Neutrophil (primary cell): Measurements from ENCODE around the gene SMAP2.

Experiments used
- H3K27ac ChIP-seq: fragments of 200-600 bp; sonication (generic); 2 replicates; pipeline ENCODE4 v1.5.1; 2016; ENCODE audit warnings: mild to moderate bottlenecking, moderate library complexity
- H3K27me3 ChIP-seq: fragments of 200-600 bp; sonication (generic); 2 replicates; pipeline ENCODE4 v1.6.0; 2016; ENCODE audit warnings: mild to moderate bottlenecking
- H3K36me3 ChIP-seq: fragments of 200-600 bp; sonication (generic); 2 replicates; pipeline ENCODE4 v1.5.1; 2017
- H3K4me1 ChIP-seq, 2 experiments: fragments of 200-600 bp in 1 of 2; sonication (generic) in 1 of 2; 1 replicate in 1 of 2; 2 replicates in 1 of 2; pipeline versions ENCODE4 v1.5.1 to v1.6.1; 2013 to 2016; ENCODE audit warnings: low read depth in 1 of 2, low read length in 1 of 2, mild to moderate bottlenecking in 1 of 2, moderate library complexity in 1 of 2; ENCODE audit not compliant: control insufficient read depth in 1 of 2, insufficient read depth in 1 of 2
- H3K4me3 ChIP-seq, 2 experiments: fragments of 200-600 bp in 1 of 2; sonication (generic) in 1 of 2; 1 replicate in 1 of 2; 2 replicates in 1 of 2; pipeline ENCODE4 v1.5.1; 2013 to 2016; ENCODE audit warnings: low read depth in 1 of 2, low read length in 1 of 2, mild to moderate bottlenecking in 1 of 2, moderate library complexity in 1 of 2
- H3K9me3 ChIP-seq: fragments of 200-600 bp; sonication (generic); 2 replicates; pipeline ENCODE4 v1.5.1; 2016
- CTCF ChIP-seq: fragments of 200-600 bp; sonication (generic); IDR thresholded peaks from 2 replicates; pipeline ENCODE4 v1.5.1; 2016; ENCODE audit warnings: antibody characterized with exemption

Gene SMAP2

DNA sequence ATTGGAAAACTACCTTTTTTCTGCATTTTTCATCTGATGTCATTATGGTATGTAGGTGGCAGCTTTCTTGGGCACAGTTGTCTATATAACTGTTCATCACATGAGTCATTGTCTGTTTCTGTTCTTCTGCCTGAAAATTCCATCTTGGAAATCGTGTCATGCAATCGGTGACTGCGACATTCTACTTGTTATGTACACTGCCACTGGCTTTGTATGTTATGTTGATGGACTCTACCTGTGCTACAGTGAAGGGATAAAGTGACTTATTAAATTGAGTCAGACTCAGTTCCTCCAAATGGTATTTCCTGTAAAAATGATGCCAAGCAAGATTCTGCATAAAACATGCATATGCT, 8.6 kb downstream of the SMAP2 start:
- H3K4me3 ChIP-seq, result peak overlapping the region; percentile 48 to 57
- H3K9me3 ChIP-seq, result no peaks in the 10 kb centered on the region
- peak overlapping the region; percentile 92 for H3K27ac ChIP-seq
- no peak for TF ChIP-seq CTCF
- no peaks in the 10 kb centered on the region for H3K27me3 ChIP-seq
- peaks cover 91 to 100% of the 10 kb centered on the region in 2 experiments for H3K4me1 ChIP-seq
- peaks cover 54% of the 10 kb centered on the region for H3K36me3 ChIP-seq

GRCh38 chr1:40382601-40383000, 9.1 kb downstream of the SMAP2 start:
- no peaks in the 10 kb centered on the region for H3K27me3 ChIP-seq
- H3K4me1 ChIP-seq, result peaks cover 91 to 100% of the 10 kb centered on the region in 2 experiments
- H3K27ac ChIP-seq, result peak overlapping the region; percentile 92
- H3K4me3 ChIP-seq, result peak overlapping the region; percentile 48 to 57
- H3K36me3 ChIP-seq, result peaks cover 54% of the 10 kb centered on the region
- H3K9me3 ChIP-seq, result no peaks in the 10 kb centered on the region
- TF ChIP-seq CTCF, result no peak

GRCh38 chr1:40383095-40383487, 9.6 kb downstream of the SMAP2 start:
- TF ChIP-seq CTCF, result no peak
- Histone ChIP-seq H3K9me3 (no peaks in the 10 kb centered on the region), H3K27me3 (no peaks in the 10 kb centered on the region), H3K36me3 (peaks cover 54% of the 10 kb centered on the region), H3K4me3 (peak overlapping the region; percentile 48 to 57), H3K4me1 (peaks cover 91 to 100% of the 10 kb centered on the region in 2 experiments), H3K27ac (peak overlapping the region; percentile 92)

DNA sequence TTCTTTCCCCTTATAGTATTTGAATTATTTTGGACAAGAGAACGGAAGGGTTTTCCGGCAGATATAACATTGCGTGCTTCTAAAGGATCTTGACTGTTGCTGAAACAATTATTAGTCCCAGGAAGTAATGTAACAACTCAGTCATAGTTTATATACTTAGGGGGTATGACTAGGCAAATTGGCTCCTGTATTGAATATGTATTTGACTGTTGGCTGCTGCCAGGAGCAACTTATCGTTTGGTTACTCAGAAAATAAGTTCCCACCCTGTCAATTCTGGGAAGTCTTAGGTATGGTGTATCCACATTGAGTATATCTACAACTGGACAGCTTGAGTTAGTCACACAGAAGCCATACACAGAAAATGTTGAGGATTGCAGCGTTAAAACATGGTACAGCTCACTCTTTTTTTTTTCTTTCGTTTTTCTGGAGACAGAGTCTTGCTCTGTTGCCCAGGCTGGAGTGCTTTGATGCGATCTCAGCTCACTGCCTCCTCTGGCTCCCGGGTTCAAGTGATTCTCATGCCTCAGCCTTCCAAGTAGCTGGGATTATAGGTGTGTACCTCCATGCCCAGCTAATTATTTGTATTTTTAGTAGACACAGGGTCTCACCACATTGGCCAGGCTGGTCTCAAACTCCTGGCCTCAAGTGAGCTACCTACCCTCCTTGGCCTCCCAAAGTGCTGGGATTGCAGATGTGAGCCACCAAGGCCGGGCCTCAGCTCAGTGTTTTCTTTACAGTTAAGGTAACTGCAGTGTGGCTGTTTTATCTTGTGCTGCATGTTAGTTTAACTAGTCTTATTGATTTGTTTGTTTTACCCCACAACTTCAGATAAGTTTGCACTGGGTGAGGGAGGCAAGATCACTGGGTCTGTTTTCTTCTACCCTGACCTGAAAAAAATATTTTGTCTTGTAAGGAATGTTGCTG, 10.2 kb downstream of the SMAP2 start:
- Histone ChIP-seq H3K4me3 (peak overlapping the region; percentile 48 to 57), H3K27me3 (no peaks in the 10 kb centered on the region), H3K27ac (peak overlapping the region; percentile 92), H3K4me1 (peaks cover 92 to 100% of the 10 kb centered on the region in 2 experiments), H3K9me3 (no peaks in the 10 kb centered on the region), H3K36me3 (peaks cover 54% of the 10 kb centered on the region)
- TF ChIP-seq CTCF, result no peak

DNA sequence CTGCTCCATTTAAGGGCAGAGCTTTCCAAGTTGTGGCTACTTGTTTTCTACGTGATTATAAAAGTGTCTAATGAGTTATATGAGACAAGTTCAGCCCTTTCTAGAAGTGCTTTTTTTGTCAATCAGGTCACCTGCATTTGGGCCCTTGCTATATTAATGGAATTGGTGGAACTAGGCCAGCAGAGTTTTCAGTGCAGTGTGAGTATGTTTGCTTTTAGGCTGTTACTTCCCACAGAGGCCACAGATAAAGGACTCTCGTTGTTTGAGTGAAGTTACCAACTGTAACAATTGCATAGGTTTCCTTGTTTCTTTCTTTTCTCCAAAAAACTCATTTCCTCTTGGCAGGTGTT, 10.9 kb downstream of the SMAP2 start:
- Histone ChIP-seq H3K4me3 (peak overlapping the region; percentile 48 to 57), H3K9me3 (no peaks in the 10 kb centered on the region), H3K27ac (peak overlapping the region; percentile 92), H3K36me3 (peaks cover 56% of the 10 kb centered on the region), H3K4me1 (peaks cover 99 to 100% of the 10 kb centered on the region in 2 experiments), H3K27me3 (no peaks in the 10 kb centered on the region)
- TF ChIP-seq CTCF, result no peak
